CD4-positive, alpha-beta T cell treated with Interleukin-17A for 1 hour (primary cell): ENCODE data around the gene MS4A4A.
A peak's percentile ranks its signal among the peaks of the same experiment; 100 is the strongest.
"Not testable (repeated sequence)": the region's sequence is repeated elsewhere in the genome, so short reads cannot be mapped to it uniquely, and the experiment has no call there.

ENCODE experiments used
- DNase-seq: peaks from one replicate; pipeline ENCODE4 v3.0.0-alpha.2; 2020

MS4A4A gene

GRCh38 chr11:60280412-60280811 is at the start of gene MS4A4A:
TSS of gene MS4A4A (plus strand) at chr11:60280666. CDS start at chr11:60280676, 10 bp downstream.
- peak; percentile 9 for DNase-seq

DNA sequence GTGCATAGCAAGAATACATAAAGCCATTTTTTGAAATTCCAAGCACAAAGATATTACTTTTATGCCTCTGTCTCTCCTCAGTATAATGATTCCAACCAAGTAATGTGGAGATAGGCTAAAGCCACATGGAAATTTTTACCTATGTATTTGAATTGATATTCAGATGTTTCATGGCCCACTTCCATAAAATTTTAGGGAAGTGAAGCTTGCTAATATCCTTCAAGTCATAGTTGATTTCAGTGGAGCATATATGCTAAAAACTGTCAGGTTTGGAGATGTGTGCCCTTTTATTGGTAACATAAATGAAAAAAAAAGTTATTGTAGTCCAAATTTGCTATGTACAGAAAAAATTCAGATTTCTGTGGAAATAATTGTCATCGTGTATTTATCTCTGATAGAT is 49.8 kb upstream of the MS4A4A start:
- no peak for DNase-seq

- DNase-seq = no peak
Observed at GRCh38 chr11:60235321-60235720, 45.1 kb upstream of the MS4A4A start.

DNA sequence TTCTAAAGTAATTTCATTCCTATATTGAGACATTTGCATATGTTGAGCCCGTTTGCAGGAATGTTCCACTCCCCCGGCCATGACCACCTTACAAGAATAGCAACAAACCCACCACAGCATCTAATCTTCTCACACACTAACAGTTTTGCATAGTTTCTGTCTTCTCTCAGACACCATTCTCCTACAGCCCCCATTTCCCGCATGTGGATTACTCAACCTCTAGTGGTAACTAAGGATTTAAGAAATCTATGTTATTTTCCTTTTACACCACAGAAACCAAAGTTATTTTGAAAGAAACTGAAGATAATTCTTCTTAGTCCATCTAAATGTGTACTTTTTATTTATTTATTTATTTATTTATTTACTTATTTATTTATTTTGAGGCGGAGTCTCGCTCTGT is 39.8 kb upstream of the MS4A4A start:
- no peak for DNase-seq

- no peak for DNase-seq
Observed at GRCh38 chr11:60241786-60242185, 38.7 kb upstream of the MS4A4A start.

- no peak for DNase-seq
Observed at GRCh38 chr11:60242740-60243239, 37.7 kb upstream of the MS4A4A start, which contains the start of gene MS4A4E. TSS of gene MS4A4E (minus strand) at chr11:60243137. CDS start at chr11:60230055, 13,082 bp downstream.

GRCh38 chr11:60251485-60252212 is 28.8 kb upstream of the MS4A4A start:
- DNase-seq = peak; percentile 27

DNA sequence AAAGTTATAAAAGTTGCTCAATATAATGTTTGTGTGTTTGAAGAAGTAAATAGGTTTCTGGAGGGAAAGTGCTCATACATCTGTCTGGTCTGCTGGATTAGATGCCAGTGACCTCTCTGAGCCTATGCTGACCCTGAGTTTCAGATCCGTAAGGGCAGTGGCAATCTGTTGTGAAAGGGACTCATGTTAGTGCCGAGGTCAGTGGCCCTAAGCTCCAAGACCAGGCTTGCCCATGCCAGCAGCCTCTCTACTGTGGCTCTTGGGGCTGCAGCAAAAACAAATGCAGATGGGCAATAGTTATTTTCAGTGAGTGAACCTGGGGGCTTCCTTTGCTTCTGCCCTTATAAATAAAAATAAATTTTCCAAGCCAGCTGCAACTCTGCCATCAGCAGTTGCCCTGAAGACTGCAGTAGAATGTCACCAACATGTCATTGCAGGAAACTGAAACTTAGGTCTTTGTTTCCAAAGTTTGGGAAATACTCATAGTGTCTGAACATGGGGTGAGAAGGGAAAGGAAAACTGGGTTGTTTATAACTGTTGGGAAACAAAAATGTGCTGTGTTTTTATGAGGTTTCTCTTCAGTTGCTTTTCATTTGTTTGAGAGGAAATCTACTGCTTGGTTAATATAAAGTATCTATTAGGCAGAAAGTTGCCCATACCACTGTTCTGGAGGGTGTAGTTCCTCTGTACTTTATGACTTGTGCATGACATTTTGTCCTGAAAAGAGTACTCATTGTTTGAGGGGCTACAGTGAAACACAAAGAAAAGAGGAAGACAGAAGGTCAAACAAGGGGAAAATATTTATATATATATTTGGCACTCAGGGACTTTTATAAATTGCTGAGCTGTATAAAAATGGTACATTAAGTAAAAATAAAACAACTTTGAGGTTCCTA is 28.0 kb upstream of the MS4A4A start:
- DNase-seq = no peak

DNA sequence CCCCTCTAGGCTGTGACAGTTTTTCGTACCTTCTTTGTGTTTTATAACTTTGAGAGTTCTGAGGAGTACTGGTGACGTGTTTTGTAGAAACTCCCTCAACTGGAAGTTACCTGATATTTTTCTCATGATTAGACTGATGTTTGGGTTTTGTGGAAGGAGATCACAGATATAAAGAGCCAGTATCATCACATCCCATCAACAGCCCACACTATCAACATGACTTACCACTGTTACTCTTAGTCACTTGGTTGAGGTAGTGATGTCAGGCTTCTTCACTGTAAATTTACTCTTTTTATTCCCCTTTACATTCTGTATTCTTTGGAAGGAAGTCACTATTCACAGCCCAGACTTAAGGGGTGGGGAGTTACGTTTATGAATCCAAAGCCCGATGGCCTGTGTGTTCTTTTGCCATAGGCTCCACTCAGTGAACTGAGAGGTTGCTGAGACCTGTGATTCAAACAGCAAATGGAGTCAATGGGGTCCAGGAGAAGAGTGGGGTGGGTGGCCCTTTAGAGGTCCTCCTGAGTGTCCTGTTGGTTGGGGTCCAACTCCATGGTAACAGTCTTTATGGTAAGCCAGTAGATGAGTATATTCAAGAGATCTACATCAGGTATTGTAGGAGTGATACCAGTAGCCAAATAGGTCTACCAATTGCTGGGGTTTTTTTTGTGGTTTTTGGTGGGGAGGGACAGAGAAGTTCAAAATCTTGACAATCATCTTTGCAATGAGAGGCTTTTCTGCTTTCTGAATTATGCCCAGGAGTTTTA is 22.3 kb upstream of the MS4A4A start:
- no peak for DNase-seq

DNA sequence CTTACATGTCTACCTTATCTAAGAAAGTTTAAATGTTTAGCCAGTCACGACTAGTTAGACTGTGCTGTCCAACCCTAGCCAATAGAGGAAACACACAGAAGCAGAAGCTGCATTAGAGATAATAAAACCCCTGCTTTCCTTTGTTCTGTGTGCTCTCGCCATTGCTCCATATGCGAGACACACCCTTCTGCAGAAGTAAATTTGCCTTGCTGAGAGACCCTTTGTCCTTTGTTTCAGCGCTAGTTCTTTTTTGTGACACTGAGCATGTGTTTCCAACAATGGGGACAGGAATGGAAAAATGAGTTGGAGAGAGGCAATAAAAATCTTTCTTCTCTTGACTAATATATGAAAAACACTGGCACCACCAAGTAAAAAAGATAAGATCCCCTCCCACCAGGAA is 19.5 kb upstream of the MS4A4A start:
- no peak for DNase-seq

DNA sequence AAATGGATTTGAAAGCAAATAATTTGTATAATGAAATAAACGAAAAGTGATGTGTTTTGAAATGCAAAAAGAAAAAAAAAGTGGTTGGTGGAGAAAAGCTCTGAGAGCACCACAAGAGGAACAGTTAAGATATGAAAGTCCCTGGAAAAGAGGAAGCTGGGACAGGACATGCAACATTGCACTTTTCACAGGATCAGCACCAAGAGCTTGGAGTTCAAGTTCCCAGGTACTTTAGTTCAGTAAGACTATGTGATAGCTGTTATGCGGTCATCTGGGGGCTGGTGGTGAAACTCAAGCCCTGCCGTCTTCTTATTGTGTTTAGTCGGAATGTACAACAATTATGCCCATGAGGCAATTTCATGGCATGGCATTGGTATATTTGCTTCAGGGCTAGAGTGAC is 17.1 kb upstream of the MS4A4A start:
- no peak for DNase-seq

- DNase-seq = no peak
Observed at GRCh38 chr11:60264644-60265043, 15.8 kb upstream of the MS4A4A start.

DNA sequence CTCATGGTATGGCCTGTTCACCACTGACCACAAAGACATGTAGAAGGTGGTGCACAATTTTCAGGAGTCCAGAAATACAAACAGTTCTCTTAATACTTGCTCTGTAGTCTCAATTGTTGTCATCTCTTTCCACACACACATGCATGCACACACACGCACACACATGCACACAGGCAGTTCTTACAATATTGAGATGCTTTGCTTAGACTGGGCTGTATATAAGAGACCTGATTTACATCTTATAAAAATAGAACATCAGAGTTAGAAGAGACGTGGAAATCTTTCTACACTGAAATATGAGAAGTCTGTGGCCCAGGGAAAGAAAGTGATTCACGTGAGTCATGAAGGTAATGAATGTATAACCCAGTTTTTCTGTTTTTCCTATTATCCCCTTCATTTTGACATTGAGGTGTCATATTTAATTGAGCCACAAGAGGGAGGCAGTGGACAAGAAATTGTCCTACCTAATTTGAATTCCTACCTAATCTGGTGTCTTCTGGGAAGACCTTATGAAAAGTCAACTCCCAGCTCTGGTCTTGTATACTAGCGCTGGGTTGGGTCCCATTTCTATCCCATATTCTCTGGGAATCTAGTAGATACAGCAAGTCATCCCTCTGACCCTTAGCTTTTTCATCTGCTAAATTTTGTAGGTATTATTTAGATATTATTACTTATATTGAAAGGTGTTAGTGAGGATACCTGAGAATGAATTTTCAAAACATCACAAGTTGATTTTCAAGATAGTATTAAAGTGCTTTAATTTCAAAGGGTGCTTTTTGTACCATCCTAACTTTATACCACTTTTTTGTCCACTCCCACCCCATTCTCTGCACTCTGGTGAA is 14.9 kb upstream of the MS4A4A start:
- peak; percentile 34 for DNase-seq

DNA sequence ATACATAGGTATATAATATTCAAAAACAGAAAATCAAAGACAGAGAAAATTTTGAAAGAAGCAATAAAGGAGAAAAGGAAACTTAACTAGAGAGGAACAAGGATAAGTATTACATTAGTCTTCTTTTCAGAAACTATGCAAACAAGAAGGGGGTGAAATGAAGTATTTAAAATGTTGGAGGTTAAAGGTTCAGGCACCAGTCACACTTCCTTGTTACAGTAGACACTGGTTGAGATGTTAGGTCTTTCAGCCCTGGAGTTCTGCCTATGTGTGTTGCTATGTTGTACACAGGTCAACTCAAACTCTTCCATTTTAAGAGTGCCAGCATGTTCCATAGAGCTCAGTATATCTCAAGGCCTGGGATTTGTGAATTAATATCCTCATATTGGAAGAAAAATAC is 6.0 kb upstream of the MS4A4A start:
- DNase-seq = no peak

DNA sequence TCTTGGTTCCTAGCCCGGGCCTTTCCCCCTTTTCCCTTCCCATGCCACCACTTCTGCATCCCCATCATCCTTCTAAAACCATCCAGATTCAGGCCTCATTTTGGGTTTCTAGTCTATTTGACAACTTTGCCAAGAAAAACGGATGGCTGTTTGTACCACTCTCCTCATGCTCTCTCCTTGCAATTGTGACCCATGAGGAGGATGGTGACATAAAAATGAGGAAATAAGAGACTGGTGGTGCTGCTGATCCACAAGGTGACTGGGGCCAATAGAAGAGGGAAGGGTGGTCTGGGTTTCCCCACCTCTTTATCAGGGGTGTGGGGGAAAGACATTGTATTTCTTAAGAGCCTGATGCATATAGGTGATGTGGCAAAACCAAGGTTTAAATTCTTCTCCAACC is 1.0 kb downstream of the MS4A4A start:
- DNase-seq = no peak

DNA sequence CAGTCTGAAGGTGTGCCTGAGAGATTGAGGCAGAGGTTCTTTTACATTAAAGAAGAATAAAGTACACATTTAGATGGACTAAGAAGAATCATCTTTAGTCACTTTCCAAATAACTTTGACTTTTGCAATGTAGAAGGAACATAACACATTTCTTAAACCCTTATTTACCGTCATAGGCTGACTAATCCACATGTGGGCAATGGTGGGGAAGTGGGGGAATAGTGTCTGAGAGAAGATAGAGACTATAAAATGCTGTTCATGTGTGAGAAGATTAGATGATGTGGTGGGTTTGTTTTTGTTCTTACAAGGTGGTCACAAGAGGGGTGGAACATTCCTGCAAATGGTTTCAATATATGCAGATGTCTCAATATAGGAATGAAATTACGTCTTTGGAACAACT is 1.8 kb downstream of the MS4A4A start:
- no peak for DNase-seq

DNA sequence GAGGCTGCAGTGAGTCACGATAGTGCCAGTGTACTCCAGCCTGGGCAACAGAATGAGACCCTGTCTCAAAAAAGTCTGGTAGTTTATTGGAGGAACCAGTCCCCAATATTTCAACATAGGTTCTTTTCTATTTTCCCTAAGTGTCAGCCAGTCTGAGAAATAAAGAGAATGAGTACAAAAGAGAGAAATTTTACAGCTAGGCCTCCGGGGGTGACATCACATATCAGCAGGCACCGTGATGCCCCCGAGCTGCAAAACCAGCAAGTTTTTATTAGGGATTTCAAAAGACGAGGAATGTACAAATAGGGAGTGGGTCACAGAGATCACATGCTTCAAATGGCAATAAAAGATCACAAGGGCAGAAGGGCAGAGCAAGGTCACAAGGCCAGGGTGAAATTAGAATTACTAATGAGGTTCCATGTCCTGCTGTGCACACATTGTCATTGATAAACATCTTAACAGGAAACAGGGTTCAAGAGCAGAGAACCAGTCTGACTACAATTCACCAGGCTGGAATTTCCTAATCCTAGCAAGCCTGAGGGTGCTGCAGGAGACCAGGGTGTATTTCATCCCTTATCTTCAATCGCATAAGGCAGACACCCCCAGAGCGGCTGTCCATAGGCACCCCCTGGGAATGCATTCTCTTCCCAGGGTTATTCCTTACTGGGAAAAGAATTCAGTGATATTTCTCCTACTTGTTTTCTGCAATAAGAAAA is 5.1 kb downstream of the MS4A4A start:
- not testable (repeated sequence) for DNase-seq

- no peak for DNase-seq
Observed at GRCh38 chr11:60288531-60288930, 8.1 kb downstream of the MS4A4A start.

- DNase-seq = no peak
Observed at GRCh38 chr11:60292145-60292544, 11.7 kb downstream of the MS4A4A start.

GRCh38 chr11:60301178-60301577 is 20.7 kb downstream of the MS4A4A start:
- DNase-seq = no peak

DNA sequence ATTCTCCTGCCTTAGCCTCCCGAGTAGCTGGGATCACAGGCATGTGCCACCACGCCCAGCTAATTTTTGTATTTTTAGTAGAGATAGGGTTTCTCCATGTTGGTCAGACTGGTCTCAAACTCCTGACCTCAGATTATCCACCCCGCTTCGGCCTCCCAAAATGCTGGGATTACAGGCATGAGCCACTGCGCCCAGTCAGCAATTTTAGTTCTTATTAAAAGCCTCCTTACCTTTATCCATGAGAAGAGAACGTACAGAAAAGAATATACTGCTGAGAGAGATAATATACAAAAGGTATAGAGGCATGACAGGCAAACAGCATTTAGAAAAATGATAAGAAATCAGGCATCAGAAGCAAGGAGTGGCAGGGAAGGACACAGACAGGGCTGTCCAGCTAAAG is 21.4 kb downstream of the MS4A4A start:
- DNase-seq = not testable (repeated sequence)
